SK-N-SH treated with all-trans-retinoic acid at 6 μM for 48 hours (cell line): ENCODE results near the gene ADGRB3.

Experiments used
- BACH2 ChIP-seq: fragments of 250-450 bp; sonication (Bioruptor Pico); IDR thresholded peaks from 2 replicates; pipeline ENCODE4 v1.9.0; 2021; ENCODE audit warnings: mild to moderate bottlenecking, borderline replicate concordance
- TF ChIP-seq, protein P1 (sequence below): fragments of 250-450 bp; sonication (Bioruptor Pico); IDR thresholded peaks from 2 replicates; pipeline ENCODE4 v1.5.0; 2020; ENCODE audit warnings: mild to moderate bottlenecking, moderate library complexity

DNA sequence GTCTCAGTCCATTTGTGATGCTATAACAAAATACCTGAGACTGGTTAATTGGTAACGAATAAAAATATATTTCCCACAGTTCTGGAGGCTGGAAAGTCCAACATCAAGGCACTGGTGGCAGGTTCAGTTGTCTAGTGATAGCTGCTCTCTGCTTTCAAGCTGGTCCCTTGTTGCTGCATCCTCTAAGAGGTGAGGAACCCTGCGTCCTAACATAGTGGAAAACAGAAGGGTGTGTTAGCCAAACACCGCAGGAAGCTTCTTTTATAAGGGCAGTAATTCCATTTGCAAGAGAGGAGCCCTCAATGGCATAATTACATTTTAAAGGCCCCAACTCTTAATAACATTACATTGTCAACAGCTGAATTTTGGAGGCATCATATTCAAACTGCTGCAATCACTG, 372.7 kb downstream of the ADGRB3 start:
- TF ChIP-seq, protein P1, sequence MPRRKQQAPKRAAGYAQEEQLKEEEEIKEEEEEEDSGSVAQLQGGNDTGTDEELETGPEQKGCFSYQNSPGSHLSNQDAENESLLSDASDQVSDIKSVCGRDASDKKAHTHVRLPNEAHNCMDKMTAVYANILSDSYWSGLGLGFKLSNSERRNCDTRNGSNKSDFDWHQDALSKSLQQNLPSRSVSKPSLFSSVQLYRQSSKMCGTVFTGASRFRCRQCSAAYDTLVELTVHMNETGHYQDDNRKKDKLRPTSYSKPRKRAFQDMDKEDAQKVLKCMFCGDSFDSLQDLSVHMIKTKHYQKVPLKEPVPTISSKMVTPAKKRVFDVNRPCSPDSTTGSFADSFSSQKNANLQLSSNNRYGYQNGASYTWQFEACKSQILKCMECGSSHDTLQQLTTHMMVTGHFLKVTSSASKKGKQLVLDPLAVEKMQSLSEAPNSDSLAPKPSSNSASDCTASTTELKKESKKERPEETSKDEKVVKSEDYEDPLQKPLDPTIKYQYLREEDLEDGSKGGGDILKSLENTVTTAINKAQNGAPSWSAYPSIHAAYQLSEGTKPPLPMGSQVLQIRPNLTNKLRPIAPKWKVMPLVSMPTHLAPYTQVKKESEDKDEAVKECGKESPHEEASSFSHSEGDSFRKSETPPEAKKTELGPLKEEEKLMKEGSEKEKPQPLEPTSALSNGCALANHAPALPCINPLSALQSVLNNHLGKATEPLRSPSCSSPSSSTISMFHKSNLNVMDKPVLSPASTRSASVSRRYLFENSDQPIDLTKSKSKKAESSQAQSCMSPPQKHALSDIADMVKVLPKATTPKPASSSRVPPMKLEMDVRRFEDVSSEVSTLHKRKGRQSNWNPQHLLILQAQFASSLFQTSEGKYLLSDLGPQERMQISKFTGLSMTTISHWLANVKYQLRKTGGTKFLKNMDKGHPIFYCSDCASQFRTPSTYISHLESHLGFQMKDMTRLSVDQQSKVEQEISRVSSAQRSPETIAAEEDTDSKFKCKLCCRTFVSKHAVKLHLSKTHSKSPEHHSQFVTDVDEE: no peak
- no peak for TF ChIP-seq BACH2 (CRISPR knock-in tag)
